HG03469 (cell line): ENCODE data around the gene RNF7.
"Not testable (repeated sequence)": the region's sequence is repeated elsewhere in the genome, so short reads cannot be mapped to it uniquely, and the experiment has no call there.

Source experiments
- ATAC-seq: cut with Tn5 transposase; IDR thresholded peaks from one replicate; pipeline ENCODE4 v1.9.1; 2021; ENCODE audit warnings: mild to moderate bottlenecking, moderate library complexity, moderate number of reproducible peaks; ENCODE audit not compliant: unreplicated experiment

Gene RNF7

GRCh38 chr3:141777957-141778813 is 40.1 kb downstream of the RNF7 start:
- ATAC-seq, result no peak

DNA sequence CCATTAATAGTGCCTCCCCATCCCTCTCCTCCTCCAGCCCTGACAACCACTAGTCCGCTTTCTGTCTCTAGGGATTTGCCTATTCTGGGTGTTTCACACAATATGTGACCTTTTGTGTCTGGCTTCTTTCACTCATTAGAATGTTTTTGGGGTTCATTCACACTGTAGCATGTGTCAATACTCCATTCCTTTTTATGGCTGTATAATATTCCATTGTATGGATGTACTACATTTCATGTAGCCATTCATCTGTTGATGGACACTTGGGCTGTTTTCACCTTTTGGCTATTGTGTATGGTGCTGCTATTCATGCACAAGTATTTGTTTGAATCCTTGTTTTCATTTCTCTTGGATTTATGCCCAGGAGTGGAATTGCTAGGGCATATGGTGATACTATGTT is 41.6 kb downstream of the RNF7 start:
- ATAC-seq, result no peak

DNA sequence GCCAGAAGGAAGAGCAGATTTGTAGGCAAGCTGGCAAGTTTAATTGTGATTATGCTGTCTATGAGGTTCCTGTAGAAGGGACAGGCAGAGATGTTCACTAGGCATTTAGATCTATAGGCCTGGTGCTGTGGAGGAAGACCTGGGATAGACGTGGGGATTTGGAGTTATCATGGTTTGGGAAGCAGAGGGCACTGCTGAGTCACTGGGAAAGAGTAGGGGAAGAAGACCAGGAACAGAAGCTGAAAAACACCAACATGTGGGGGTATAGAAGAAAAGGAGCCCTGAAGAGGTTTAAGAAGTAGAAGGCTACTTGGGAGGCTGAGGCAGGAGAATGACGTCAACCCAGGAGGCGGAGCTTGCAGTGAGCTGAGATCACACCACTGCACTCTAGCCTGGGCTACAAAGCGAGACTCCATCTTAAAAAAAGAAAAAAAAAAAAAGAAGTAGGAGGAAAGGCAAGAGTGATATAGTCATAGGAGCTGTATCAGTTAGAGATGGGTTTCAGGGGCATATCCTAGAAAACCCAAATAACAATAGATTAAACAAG is 44.4 kb downstream of the RNF7 start:
- ATAC-seq, result no peak

DNA sequence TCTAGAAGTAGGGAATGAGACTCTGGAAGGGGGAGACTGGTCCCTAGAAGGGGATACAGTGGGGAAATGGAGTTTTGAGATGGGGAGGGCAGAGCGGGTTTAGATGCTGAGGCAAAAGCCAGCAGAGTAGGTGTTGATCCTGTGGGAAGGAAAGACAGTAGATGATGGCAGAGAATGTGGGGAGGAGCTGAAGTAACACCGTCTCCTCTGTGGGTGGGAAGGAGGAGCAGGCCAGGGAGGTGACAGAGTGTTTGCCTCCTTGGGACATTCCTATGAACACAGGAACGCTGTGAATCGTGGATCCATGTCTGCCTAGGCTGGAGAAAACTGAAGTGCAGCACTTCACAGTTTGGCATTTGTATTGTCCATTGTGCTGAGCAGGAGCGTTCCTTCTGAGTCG is 45.5 kb downstream of the RNF7 start:
- ATAC-seq, result no peak

DNA sequence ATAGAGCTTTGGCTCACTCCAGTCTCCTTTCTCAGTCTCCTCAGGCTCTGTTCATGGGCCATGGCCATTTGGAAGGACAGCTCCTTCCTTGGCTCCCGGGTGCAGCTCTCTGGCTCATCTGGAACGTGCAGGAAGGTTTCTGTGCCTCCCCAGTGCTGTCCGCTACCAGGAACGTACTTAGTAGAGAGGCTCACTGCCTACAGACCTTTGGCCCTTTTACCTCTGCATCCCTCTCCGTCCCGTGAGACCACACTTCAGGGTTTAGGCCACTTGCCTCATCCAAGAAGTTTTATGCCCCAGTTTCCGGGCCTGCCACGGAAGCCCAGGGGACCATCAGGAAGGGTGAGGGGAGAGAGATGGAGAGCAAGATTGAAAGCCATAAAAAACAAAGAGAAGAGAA is 46.0 kb downstream of the RNF7 start:
- ATAC-seq, result no peak

- ATAC-seq, result no peak
Observed at GRCh38 chr3:141784531-141784930, 46.4 kb downstream of the RNF7 start.

DNA sequence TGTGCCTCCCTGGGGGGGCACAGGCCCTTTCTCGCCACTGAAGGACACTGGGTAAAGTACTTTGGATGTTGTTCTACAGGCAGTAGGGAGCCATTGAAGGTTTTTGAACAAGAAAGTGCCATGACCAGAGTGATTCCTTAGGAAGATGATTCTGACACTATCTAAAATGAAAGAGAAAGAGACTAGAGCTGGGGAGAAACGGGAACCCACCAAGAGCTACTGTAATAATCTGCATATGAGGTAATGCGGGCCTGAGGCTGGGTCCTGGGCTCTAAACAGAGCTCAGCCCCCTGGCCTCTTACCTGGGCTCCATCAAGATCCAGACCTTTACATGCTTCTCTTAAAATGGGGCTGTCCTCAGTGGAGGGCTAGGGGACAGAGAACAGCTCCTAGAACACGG is 50.1 kb downstream of the RNF7 start:
- no peak for ATAC-seq

GRCh38 chr3:141788750-141789149 is 50.7 kb downstream of the RNF7 start:
- ATAC-seq, result not testable (repeated sequence)

- ATAC-seq, result no peak
Observed at GRCh38 chr3:141789281-141789680, 51.2 kb downstream of the RNF7 start.

DNA sequence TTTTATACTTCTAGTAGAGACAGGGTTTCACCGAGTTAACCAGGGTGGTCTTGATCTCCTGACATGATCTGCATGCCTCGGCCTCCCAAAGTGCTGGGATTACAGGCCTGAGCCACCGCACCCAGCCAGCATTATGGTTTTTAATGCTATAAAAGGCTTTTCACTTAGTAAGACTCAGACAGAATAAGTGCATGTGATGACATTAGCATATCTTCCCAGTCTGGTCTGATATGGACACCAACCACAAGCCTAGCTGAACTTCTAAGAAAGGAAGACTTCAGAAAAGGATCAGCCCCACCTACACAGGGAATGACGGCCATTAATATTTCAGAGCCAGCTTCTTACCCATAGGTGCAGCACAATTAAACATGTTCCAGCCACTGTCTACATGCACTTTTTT is 52.1 kb downstream of the RNF7 start:
- ATAC-seq, result no peak

- ATAC-seq, result no peak
Observed at GRCh38 chr3:141792495-141792894, 54.4 kb downstream of the RNF7 start.

GRCh38 chr3:141793476-141794260 is 55.6 kb downstream of the RNF7 start:
- ATAC-seq, result no peak

GRCh38 chr3:141795276-141795675 is 57.2 kb downstream of the RNF7 start:
- ATAC-seq, result no peak

GRCh38 chr3:141795741-141796080 is 57.6 kb downstream of the RNF7 start:
- no peak for ATAC-seq

DNA sequence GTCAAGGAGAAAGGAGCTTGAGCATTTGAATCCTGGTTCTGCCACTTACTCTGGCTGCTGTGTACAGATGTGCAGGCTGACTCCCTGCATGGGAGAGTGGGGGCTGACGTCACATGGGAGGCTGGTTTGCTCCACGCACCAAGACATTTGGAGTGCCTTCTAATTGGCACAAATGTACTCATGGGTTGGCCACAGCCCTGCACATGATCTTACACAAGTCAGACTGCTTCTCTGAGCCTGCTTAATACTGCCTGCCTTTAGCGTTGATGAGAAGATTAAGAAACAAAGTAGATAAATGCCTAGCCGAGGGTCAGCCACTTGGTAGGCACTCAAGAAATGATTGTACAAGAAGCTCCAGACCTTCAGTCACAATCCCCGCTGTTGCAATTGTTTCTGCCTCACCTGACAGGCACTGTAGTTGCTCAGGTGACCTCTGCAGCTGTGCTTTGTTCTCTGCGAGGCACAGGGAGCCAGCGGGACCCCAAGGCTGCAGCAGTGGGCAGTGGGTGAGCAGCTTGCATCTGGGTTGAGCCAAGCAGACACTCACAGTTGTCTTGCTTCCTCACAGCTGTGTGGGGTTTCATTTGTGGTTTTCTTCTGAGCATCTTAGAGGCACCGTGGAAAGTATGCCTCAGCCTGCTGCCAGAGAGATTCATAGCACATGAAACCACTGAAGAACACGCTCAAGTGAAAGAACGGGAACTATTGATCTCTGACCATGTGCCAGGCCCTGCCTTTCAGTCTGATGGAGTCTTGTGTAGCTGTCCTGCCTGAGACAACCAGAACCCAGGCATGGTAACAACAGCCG is 58.2 kb downstream of the RNF7 start:
- ATAC-seq, result peak; percentile 98
